CD14-positive monocyte (primary cell): ENCODE measurements around the gene TSN. TPM values are rescaled to one million over a fixed set of nuclear protein-coding genes. Genes with fewer than 3 reads are reported as not detected.

Source experiments
- DNase-seq, 3 donors: peaks; one replicate each; pipeline ENCODE4 v3.0.0-alpha.2; 2011 to 2022
- H2AFZ ChIP-seq: 2 replicates; pipeline ENCODE4 v1.6.0; 2012; ENCODE audit warnings: mild to moderate bottlenecking, low read depth, low read length, inconsistent platforms; ENCODE audit not compliant: insufficient read depth, poor library complexity, severe bottlenecking
- H3K27ac ChIP-seq, 2 donors: 1 replicate in 1 of 2; 2 replicates in 1 of 2; pipeline ENCODE4 v1.5.1; 2012 to 2013; ENCODE audit warnings: low read length in 2 of 2, control low read depth in 1 of 2, inconsistent platforms in 1 of 2, low read depth in 1 of 2, mild to moderate bottlenecking in 1 of 2
- H3K27me3 ChIP-seq, 2 donors: one replicate each; pipeline versions ENCODE4 v1.6.0 to v1.6.1; 2011 to 2013; ENCODE audit warnings: low read length in 2 of 2; ENCODE audit not compliant: control insufficient read depth in 2 of 2, insufficient read depth in 2 of 2
- H3K36me3 ChIP-seq, 2 donors: replicated peaks in 1 of 2; 1 replicate in 1 of 2; 2 replicates in 1 of 2; pipeline versions ENCODE4 v1.5.1 to v1.6.1; 2012 to 2013; ENCODE audit warnings: low read length in 2 of 2, control low read depth in 1 of 2, inconsistent platforms in 1 of 2, mild to moderate bottlenecking in 1 of 2; ENCODE audit not compliant: insufficient read depth in 2 of 2, control insufficient read depth in 1 of 2
- H3K4me1 ChIP-seq, 2 donors: 1 replicate in 1 of 2; 2 replicates in 1 of 2; pipeline versions ENCODE4 v1.5.1 to v1.6.1; 2012 to 2013; ENCODE audit warnings: low read length in 2 of 2, control low read depth in 1 of 2, inconsistent platforms in 1 of 2, mild to moderate bottlenecking in 1 of 2, moderate library complexity in 1 of 2; ENCODE audit not compliant: insufficient read depth in 2 of 2, control insufficient read depth in 1 of 2
- H3K4me2 ChIP-seq: replicated peaks from 2 replicates; pipeline ENCODE3; 2012; ENCODE audit warnings: low read length, moderate library complexity, mild to moderate bottlenecking; ENCODE audit not compliant: poor library complexity, severe bottlenecking; ENCODE audit errors: extremely low read depth
- H3K4me3 ChIP-seq, 3 experiments: fragments of 200-600 bp in 1 of 3; sonication (generic) in 1 of 3; replicated peaks in 1 of 3; 1 replicate in 2 of 3; 2 replicates in 1 of 3; pipeline ENCODE4 v1.5.1; 2011 to 2013; ENCODE audit warnings: low read length in 3 of 3, mild to moderate bottlenecking in 3 of 3, control low read depth in 2 of 3, low read depth in 2 of 3, inconsistent platforms in 1 of 3, moderate library complexity in 1 of 3
- H3K79me2 ChIP-seq: 2 replicates; pipeline ENCODE4 v1.6.0; 2012; ENCODE audit warnings: mild to moderate bottlenecking, control low read depth, inconsistent platforms, low read length, moderate library complexity; ENCODE audit not compliant: insufficient read depth
- H3K9ac ChIP-seq: 2 replicates; pipeline ENCODE4 v1.6.0; 2017; ENCODE audit warnings: low read length, mild to moderate bottlenecking; ENCODE audit not compliant: insufficient read depth, poor library complexity, severe bottlenecking
- H3K9me3 ChIP-seq, 2 donors: replicated peaks in 1 of 2; 1 replicate in 1 of 2; 2 replicates in 1 of 2; pipeline versions ENCODE4 v1.5.1 to v1.6.1; 2012 to 2013; ENCODE audit warnings: low read length in 2 of 2, control low read depth in 1 of 2; ENCODE audit not compliant: control insufficient read depth in 1 of 2, insufficient read depth in 1 of 2
- H4K20me1 ChIP-seq: 2 replicates; pipeline ENCODE4 v1.6.0; 2012; ENCODE audit warnings: mild to moderate bottlenecking, low read length, control low read depth, moderate library complexity; ENCODE audit not compliant: insufficient read depth
- H3K27ac Mint-ChIP-seq, 7 donors: one replicate each; pipeline ENCODE4 v1.8.0; 2020; ENCODE audit warnings: mild to moderate bottlenecking in 7 of 7, mixed read lengths in 7 of 7, moderate library complexity in 6 of 7, inconsistent platforms in 2 of 7
- H3K27me3 Mint-ChIP-seq, 3 donors: one replicate each; pipeline ENCODE4 v1.8.0; 2021 to 2022; ENCODE audit warnings: low read depth in 3 of 3, mild to moderate bottlenecking in 3 of 3, mixed read lengths in 3 of 3, moderate library complexity in 3 of 3, inconsistent platforms in 1 of 3
- H3K36me3 Mint-ChIP-seq, 2 donors: one replicate each; pipeline ENCODE4 v1.8.0; 2020; ENCODE audit warnings: mixed read lengths in 2 of 2, inconsistent platforms in 1 of 2, mild to moderate bottlenecking in 1 of 2
- H3K4me1 Mint-ChIP-seq: one replicate; pipeline ENCODE4 v1.8.0; 2020; ENCODE audit warnings: mild to moderate bottlenecking, mixed read lengths
- H3K4me3 Mint-ChIP-seq, 2 donors: one replicate each; pipeline ENCODE4 v1.8.0; 2020; ENCODE audit warnings: mild to moderate bottlenecking in 2 of 2, mixed read lengths in 2 of 2, moderate library complexity in 1 of 2
- H3K9me3 Mint-ChIP-seq, 7 donors: one replicate each; pipeline ENCODE4 v1.8.0; 2020 to 2022; ENCODE audit warnings: mixed read lengths in 7 of 7, mild to moderate bottlenecking in 6 of 7, moderate library complexity in 6 of 7, inconsistent platforms in 2 of 7
- WGBS: methylation state at CpG from one replicate; pipeline ENCODE4 v1.1.5; 2013; ENCODE audit warnings: missing lambda C conversion rate; ENCODE audit not compliant: insufficient coverage; 5-methylcytosine and 5-hydroxymethylcytosine counted together
- intact Hi-C, 2 donors: fragments of 100-400 bp; cut with micrococcal nuclease; formaldehyde crosslinking; loops; one replicate each; pipeline versions ENCODE4 v1.15.0 to v1.15.1; 2023
- polyA plus RNA-seq, 3 donors: library from polyadenylated mRNA; depleted of rRNA in 1 of 3; unstranded in 2 of 3; stranded (reverse) in 1 of 3; fragments of 300-500 nt in 2 of 3; fragments of >200 nt in 1 of 3; fragmentation: Illumina TruSeq in 2 of 3; gene quantifications; 1 replicate in 2 of 3; 2 replicates in 1 of 3; pipeline ENCODE4 v1.2.3, GENCODE V29; 2012 to 2021
- TF ChIP-seq, protein P1 (sequence below): fragments of 200-600 bp; IDR thresholded peaks from one replicate; pipeline ENCODE4 v1.8.0; 2022; ENCODE audit warnings: antibody characterized with exemption, mild to moderate bottlenecking

The TSN gene
- polyA plus RNA-seq, 3 donors, result 12.2 to 66.5 (median 65.5) TPM

DNA sequence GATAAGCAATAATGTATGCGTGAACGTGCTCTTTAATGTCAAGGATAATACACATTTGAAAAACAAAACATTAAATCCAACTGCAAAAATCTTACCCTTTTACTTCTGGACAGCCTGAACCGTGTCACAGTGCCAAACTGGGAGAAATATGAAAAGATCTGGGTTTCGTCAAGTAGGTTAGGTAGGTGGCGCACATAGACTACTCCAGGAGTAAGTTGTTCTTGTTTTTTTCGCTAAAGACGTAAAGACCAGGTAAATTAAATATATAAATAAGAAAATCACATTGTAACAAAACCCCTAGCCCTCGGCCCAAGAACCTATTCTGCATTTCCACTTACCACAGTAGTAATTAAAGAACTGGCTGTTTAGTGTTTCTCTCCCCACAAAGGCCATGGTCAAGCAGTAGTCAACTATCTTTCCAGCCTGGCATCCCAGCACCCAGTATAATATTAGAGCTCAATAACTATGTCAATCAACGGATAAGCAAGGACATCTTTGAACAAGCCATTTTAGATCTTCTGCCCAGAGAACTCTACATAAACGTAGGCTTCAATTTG lies 19.9 kb upstream of the TSN start:
- Histone ChIP-seq H3K9me3 (no peaks in the 10 kb centered on the region), H3K36me3 (peaks cover 32 to 43% of the 10 kb centered on the region in 2 donors), H3K4me2 (peak overlapping the region; percentile 84), H3K4me3 (peak overlapping the region; percentile 68 to 97 (median 79)), H4K20me1 (peaks cover 13% of the 10 kb centered on the region), H3K4me1 (peaks cover 14 to 15% of the 10 kb centered on the region in 2 donors), H3K27ac (peak overlapping the region in 1 of 2 donors; percentile 97), H2AFZ (peak overlapping the region; percentile 94), H3K79me2 (peaks cover 38% of the 10 kb centered on the region), H3K27me3 (no peaks in the 10 kb centered on the region), H3K9ac (peak overlapping the region; percentile 93)
- Mint-ChIP-seq H3K4me3 (peak overlapping the region; percentile 96 to 98), H3K27me3 (peaks cover 0 to 6% (median 0%) of the 10 kb centered on the region in 3 donors), H3K4me1 (peaks cover 30% of the 10 kb centered on the region), H3K36me3 (peaks cover 24 to 45% of the 10 kb centered on the region in 2 donors), H3K9me3 (peaks cover 0 to 5% (median 0%) of the 10 kb centered on the region in 7 donors), H3K27ac (peak overlapping the region; percentile 94 to 97 (median 96))
- no peak for DNase-seq
- intact Hi-C loops, result loop anchor here (1.0 to 10.0 kb wide), 6 partner anchors 19 to 205 kb away; partner anchors contain the start of genes RNU4ATAC (in 2 of the 2) and TSN (in 2 of the 2)
- TF ChIP-seq, protein P1, sequence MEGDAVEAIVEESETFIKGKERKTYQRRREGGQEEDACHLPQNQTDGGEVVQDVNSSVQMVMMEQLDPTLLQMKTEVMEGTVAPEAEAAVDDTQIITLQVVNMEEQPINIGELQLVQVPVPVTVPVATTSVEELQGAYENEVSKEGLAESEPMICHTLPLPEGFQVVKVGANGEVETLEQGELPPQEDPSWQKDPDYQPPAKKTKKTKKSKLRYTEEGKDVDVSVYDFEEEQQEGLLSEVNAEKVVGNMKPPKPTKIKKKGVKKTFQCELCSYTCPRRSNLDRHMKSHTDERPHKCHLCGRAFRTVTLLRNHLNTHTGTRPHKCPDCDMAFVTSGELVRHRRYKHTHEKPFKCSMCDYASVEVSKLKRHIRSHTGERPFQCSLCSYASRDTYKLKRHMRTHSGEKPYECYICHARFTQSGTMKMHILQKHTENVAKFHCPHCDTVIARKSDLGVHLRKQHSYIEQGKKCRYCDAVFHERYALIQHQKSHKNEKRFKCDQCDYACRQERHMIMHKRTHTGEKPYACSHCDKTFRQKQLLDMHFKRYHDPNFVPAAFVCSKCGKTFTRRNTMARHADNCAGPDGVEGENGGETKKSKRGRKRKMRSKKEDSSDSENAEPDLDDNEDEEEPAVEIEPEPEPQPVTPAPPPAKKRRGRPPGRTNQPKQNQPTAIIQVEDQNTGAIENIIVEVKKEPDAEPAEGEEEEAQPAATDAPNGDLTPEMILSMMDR, result no peak
- WGBS, result 0% methylated on average over 1 of the region's 10 CpGs

DNA sequence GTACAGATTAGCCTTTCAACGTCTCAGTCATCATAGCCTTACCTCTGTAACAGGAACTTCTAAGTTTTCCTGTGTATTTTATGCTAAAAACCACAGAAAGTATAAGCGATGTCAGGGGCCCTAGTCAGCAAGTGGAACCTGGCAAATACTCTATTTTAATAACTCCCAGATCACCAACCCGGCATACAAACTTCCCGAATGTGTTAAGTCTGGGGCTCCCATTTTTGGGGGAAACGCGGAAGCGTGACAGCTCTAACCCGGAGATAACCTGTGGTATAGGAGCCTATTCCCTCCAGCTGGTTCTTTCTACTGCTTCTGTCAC lies 19.4 kb upstream of the TSN start:
- Mint-ChIP-seq H3K9me3 (peaks cover 0 to 5% (median 0%) of the 10 kb centered on the region in 7 donors), H3K4me3 (peak overlapping the region; percentile 96 to 98), H3K4me1 (peaks cover 30% of the 10 kb centered on the region), H3K27me3 (peaks cover 0 to 6% (median 0%) of the 10 kb centered on the region in 3 donors), H3K36me3 (peaks cover 19 to 39% of the 10 kb centered on the region in 2 donors), H3K27ac (peak overlapping the region; percentile 94 to 97 (median 96))
- TF ChIP-seq, protein P1, result no peak
- H3K79me2 ChIP-seq, result peaks cover 35% of the 10 kb centered on the region
- intact Hi-C loops, result loop anchor here (1.0 to 10.0 kb wide), 6 partner anchors 19 to 205 kb away; partner anchors contain the start of genes RNU4ATAC (in 2 of the 2) and TSN (in 2 of the 2)
- peak overlapping the region; percentile 60 to 97 for H3K27ac ChIP-seq
- WGBS, result 7% methylated on average over 2 of the region's 8 CpGs
- no peaks in the 10 kb centered on the region for H3K27me3 ChIP-seq
- peaks cover 13% of the 10 kb centered on the region for H4K20me1 ChIP-seq
- DNase-seq, result peak in 2 of 3 donors; percentile 16 to 45
- peak overlapping the region; percentile 84 for H3K4me2 ChIP-seq
- peak overlapping the region; percentile 94 for H2AFZ ChIP-seq
- H3K9me3 ChIP-seq, result no peaks in the 10 kb centered on the region
- H3K4me1 ChIP-seq, result peaks cover 14 to 15% of the 10 kb centered on the region in 2 donors
- H3K36me3 ChIP-seq, result peaks cover 27 to 38% of the 10 kb centered on the region in 2 donors
- H3K9ac ChIP-seq, result peak overlapping the region; percentile 93
- peak overlapping the region; percentile 68 to 97 (median 79) for H3K4me3 ChIP-seq
